ENCODE measurements around the gene TSC22D1. TPM values are rescaled to one million over a fixed set of nuclear protein-coding genes. Genes with fewer than 3 reads are reported as not detected.
"Not testable (repeated sequence)": the region's sequence is repeated elsewhere in the genome, so short reads cannot be mapped to it uniquely, and the experiment has no call there.

The TSC22D1 gene
- total RNA-seq, 4 donors from 2014 or later: 48.8 to 138 (median 92.7) TPM

DNA sequence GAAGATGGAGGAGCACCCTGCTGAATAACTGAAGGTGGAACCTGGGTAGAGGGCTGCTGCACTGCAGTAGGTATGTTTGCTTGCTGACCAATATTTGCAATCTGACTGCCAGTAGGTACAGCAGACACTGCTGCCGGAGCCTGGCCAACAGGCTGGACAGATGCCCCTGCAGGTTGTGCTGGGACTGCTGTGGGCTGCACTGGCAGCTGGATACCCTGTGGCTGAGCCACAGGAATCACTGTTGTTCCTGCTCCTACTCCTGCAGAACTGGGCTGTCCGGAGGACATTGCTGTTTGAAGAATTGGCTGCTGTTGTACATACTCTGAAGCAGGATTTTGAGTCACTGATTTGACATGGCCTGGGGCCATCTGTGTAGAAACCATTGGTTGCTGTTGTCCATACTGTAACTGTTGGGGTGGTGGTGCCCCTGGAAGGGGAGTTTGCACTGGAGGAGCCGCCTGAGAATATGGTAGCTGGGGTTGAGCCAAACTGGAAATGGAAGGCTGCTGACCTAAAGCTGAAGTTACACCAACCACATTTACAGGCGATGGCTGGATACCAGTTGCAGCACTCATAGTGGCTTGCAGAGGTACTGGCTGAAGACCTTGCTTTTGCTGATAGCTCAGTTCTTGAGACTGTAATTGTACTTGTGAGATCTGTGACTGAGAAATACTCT is 2.2 kb downstream of the TSC22D1 start:
- TF ChIP-seq, protein P1, sequence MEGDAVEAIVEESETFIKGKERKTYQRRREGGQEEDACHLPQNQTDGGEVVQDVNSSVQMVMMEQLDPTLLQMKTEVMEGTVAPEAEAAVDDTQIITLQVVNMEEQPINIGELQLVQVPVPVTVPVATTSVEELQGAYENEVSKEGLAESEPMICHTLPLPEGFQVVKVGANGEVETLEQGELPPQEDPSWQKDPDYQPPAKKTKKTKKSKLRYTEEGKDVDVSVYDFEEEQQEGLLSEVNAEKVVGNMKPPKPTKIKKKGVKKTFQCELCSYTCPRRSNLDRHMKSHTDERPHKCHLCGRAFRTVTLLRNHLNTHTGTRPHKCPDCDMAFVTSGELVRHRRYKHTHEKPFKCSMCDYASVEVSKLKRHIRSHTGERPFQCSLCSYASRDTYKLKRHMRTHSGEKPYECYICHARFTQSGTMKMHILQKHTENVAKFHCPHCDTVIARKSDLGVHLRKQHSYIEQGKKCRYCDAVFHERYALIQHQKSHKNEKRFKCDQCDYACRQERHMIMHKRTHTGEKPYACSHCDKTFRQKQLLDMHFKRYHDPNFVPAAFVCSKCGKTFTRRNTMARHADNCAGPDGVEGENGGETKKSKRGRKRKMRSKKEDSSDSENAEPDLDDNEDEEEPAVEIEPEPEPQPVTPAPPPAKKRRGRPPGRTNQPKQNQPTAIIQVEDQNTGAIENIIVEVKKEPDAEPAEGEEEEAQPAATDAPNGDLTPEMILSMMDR (IDR thresholded peaks at IDR 0.05): no peak
- ATAC-seq (ENCODE audit: low FRiP score) (no peak), DNase-seq (ENCODE audit: low spot score) (no peak)

DNA sequence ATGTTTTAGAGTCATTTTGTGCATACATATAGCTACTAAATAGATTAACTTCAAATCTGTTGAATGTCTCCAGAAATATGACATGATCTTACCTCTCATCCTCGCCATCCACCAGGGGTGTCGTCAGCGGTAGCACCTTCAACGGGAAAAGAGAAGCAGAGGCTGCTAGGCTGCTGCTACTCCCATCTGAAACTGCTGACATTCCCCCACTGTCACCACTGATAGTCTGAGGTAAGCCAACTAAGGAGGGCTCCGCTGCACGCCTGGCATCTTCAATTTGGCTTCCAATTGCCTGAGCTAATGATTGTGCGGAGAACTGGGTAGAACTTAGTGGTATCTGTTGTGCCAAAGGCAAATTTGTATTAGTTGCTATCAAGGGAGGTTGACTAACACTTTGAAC is 3.1 kb downstream of the TSC22D1 start:
- TF ChIP-seq, protein P1 (IDR thresholded peaks at IDR 0.05): no peak
- no peak for ATAC-seq (ENCODE audit: low FRiP score)
- DNase-seq (ENCODE audit: low spot score): no peak

DNA sequence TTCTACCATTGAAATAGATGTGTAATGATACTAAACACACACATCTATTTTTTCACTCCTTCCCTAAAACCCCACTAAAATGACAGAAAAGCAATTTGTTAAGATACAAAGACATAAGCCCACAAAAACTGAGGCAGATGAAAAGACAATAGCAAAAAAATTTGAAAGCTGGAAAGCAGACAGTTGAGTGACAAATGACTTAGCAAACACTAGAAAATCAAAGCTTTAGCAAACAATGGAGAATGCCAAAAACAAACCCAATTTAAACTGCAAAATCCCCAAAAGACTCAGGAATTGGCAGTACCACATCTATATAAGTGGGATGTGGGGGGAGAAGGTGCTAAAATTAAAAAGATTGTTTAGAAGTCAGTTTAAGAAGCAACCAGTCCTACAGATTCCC is 9.5 kb downstream of the TSC22D1 start:
- DNase-seq (ENCODE audit: low spot score): no peak
- ATAC-seq (ENCODE audit: low FRiP score): no peak
- TF ChIP-seq, protein P1 (IDR thresholded peaks at IDR 0.05): no peak

DNA sequence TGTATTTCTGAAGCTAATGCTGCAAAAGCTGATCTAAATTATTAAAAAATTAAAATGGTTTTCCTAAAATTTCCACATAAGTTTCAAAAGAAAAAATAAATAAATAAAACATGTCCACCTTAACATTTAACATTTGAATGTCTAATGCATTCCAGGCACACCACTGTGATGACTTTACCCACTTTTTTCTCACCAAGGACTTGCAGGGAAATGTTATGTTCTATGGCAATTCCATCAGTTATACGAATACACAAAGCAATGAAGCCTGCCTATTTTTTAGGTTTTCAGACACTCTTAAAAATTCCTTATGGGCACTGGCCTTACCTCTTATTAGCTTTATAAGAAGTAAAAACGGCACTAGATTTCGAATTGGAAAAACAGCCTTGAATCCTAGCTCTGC is 10.2 kb downstream of the TSC22D1 start:
- DNase-seq (ENCODE audit: low spot score) (no peak), ATAC-seq (ENCODE audit: low FRiP score) (no peak)
- TF ChIP-seq, protein P1 (IDR thresholded peaks at IDR 0.05): no peak

DNA sequence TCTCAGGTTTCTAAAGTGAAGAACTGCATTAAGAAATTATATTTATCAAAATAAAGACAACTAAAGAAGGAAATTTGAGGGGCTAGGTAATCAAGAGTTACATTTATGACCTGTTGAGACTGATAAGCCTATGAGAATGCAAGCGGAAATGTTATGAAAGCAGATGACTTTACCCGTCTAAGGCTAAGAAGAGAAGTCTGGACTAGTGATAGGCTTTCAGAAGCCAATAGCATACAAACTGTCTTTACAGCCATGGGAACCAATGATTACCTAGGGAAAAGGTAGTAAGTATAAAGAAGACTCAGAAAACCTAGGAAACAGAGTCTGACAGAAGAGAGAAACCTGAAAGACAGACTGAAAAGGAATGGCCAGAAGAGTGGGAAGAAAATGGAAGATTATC is 11.2 kb downstream of the TSC22D1 start:
- TF ChIP-seq, protein P1 (IDR thresholded peaks at IDR 0.05): no peak
- no peak for DNase-seq (ENCODE audit: low spot score)

DNA sequence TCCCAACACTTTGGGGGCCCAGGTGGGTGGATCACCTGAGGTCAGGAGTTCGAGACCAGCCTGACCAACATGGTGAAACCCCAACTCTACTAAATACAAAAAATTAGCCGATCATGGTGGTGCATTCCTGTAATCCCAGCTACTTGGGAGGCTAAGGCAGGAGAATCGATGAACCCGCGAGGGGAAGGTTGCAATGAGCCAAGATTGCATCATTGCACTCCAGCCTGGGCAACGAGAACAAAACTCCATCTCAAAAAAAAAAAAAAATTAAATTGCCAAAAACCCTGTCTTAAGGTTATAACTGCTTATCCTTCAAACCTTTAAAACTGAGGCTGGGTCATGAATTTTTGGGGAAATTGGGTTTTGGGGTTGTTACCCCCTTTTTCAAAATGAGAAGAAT is 13.3 kb downstream of the TSC22D1 start:
- ATAC-seq (ENCODE audit: low FRiP score): not testable (repeated sequence)

More for the DNA sequence above, 11.2 kb downstream of the TSC22D1 start:
- no peak for ATAC-seq (ENCODE audit: low FRiP score)

DNA sequence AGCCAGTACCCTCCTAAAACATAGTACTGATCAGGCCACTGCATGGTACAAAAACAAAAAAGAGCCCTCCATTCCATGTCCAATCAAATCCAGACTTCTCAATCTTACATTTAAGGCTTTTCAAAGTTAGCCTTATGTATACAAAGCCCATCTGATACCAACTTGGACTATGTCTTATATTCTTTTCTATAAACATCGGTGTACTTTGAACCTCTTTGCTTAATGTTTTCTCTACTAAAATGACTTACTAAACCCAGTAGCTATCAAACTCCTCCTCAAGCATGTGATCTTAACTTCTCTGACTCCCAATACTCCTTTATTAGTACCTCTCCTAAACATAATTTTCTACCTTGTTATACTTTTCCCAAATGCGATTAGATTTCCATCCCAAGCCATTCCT is 14.8 kb downstream of the TSC22D1 start:
- TF ChIP-seq, protein P1 (IDR thresholded peaks at IDR 0.05): no peak
- ATAC-seq (ENCODE audit: low FRiP score): no peak
- no peak for DNase-seq (ENCODE audit: low spot score)

More for the DNA sequence above, 13.3 kb downstream of the TSC22D1 start:
- DNase-seq (ENCODE audit: low spot score): not testable (repeated sequence)

All from omental fat pad (tissue), 4 donors.